Measurements from ENCODE around the gene TMEM14B.

DNA sequence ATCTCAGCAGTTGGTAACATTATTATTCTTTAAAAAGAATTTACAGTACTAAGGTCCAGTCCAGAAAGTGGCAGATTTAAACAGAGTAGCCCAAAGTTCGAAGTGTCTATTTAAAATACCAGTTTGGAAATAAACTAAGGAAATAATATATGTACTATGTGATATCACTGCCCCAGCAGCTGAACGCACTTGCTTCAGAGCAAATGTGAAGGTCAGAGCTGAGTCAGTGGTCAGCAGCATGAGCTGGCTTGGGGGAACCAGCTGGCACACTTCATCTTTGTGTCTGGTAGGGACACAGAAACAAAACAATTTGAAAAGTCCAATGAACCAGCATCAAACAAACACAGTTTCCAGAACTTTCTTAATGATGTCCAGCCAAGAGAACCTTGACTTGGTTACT lies 15.4 kb downstream of the TMEM14B start:
- TF ChIP-seq, protein P1, sequence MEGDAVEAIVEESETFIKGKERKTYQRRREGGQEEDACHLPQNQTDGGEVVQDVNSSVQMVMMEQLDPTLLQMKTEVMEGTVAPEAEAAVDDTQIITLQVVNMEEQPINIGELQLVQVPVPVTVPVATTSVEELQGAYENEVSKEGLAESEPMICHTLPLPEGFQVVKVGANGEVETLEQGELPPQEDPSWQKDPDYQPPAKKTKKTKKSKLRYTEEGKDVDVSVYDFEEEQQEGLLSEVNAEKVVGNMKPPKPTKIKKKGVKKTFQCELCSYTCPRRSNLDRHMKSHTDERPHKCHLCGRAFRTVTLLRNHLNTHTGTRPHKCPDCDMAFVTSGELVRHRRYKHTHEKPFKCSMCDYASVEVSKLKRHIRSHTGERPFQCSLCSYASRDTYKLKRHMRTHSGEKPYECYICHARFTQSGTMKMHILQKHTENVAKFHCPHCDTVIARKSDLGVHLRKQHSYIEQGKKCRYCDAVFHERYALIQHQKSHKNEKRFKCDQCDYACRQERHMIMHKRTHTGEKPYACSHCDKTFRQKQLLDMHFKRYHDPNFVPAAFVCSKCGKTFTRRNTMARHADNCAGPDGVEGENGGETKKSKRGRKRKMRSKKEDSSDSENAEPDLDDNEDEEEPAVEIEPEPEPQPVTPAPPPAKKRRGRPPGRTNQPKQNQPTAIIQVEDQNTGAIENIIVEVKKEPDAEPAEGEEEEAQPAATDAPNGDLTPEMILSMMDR (IDR thresholded peaks at IDR 0.05) = no peak
- no peak for TF ChIP-seq POLR2A (IDR thresholded peaks at IDR 0.05)
- TF ChIP-seq EP300 (IDR thresholded peaks at IDR 0.05) = no peak

All from tibial nerve (tissue), 4 donors.